NT2/D1 (cell line): ENCODE results near the gene LTBP4.

Source experiments
- SUZ12 ChIP-seq: IDR thresholded peaks from 2 replicates; pipeline ENCODE4 v1.6.1; 2011; ENCODE audit not compliant: insufficient read length, insufficient read depth; ENCODE audit errors: extremely low read depth
- YY1 ChIP-seq: IDR thresholded peaks from 2 replicates; pipeline ENCODE4 v1.6.1; 2011; ENCODE audit not compliant: insufficient read length, insufficient read depth

GRCh38 chr19:40621966-40622772 lies 21.0 kb downstream of the LTBP4 start:
- TF ChIP-seq SUZ12, result no peak
- no peak for TF ChIP-seq YY1
